ENCODE results near the gene NGEF.

DNA sequence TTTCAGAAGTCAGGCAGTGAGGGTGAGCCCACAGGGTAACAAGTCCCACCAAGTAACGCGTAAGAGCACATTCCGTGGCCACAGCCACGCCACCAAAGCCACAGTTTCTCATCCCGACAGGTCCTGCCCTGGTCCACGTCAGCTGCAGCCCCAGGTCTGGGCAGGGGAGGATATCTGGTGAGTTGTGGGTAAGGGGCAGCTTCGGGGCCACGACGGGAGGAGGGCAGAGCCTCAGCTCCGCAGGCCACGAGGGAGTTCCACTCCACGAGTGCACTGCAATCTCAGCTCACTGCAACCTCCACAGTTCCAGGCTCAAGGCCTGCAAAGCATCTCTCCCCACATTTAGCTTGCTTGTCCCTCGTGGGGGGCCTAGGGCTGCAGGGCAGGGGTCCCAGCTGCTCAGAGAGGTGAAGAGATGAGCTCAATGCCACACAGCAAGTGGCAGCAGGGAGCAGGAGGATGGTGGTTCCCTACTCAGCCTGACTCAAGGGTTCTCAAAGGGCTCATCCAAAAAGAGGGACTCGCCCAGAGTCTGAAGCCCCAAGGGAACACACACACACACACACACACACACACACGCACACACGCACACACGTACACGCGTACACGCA lies 130.4 kb downstream of the NGEF start:
- TF ChIP-seq, protein P1, sequence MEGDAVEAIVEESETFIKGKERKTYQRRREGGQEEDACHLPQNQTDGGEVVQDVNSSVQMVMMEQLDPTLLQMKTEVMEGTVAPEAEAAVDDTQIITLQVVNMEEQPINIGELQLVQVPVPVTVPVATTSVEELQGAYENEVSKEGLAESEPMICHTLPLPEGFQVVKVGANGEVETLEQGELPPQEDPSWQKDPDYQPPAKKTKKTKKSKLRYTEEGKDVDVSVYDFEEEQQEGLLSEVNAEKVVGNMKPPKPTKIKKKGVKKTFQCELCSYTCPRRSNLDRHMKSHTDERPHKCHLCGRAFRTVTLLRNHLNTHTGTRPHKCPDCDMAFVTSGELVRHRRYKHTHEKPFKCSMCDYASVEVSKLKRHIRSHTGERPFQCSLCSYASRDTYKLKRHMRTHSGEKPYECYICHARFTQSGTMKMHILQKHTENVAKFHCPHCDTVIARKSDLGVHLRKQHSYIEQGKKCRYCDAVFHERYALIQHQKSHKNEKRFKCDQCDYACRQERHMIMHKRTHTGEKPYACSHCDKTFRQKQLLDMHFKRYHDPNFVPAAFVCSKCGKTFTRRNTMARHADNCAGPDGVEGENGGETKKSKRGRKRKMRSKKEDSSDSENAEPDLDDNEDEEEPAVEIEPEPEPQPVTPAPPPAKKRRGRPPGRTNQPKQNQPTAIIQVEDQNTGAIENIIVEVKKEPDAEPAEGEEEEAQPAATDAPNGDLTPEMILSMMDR (IDR thresholded peaks at IDR 0.05), result no peak
- TF ChIP-seq POLR2A (IDR thresholded peaks at IDR 0.05), result no peak
